Keratinocyte (primary cell): ENCODE measurements around the gene CHCHD6.

Experiments
- EZH2 ChIP-seq: IDR thresholded peaks from one replicate; pipeline ENCODE4 v1.6.1; 2012; ENCODE audit warnings: inconsistent platforms, mild to moderate bottlenecking, low read length, moderate library complexity
- TF ChIP-seq, protein P1 (sequence below), 3 experiments: IDR thresholded peaks in 1 of 3; conservative IDR thresholded peaks in 1 of 3; optimal IDR thresholded peaks in 1 of 3; 2 replicates in 2 of 3; 3 replicates in 1 of 3; pipeline versions ENCODE3 to v1.5.1; 2011; ENCODE audit warnings: low read length in 3 of 3, mild to moderate bottlenecking in 3 of 3, moderate library complexity in 2 of 3, control low read depth in 1 of 3, inconsistent platforms in 1 of 3; ENCODE audit not compliant: insufficient read depth in 2 of 3; ENCODE audit errors: extremely low read depth in 1 of 3

DNA sequence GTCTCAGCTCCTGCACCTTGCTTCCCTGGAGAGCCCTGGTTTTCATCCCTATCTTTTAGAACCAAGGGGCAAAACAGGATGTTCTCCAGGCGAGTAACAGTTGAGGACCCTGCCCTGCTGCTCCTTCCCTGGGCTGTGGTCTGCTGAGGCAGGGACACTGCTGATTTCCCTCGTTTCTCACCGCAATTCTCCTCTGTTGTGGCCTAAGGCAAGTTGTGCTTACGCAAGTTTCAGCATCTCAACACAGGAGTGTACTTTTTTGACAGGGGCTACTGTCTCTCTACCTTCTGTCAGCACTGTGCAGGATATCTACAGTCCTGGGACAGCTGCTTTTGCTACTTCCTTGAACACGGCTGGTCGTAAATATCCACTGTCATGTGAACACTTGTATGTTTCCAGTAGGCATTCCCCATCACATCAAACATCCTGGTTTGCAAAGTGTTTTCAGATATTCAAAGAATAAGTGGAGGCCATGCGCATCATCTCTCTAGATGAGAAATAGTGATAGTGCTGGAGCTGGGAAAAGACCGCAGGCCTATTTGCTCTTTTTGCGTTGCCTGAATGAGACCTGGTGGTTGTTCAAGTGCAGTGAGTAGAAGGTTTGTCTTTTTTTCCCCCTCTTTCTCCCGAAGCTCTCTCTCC lies 168.8 kb downstream of the CHCHD6 start:
- no peak for TF ChIP-seq EZH2
- TF ChIP-seq, protein P1, sequence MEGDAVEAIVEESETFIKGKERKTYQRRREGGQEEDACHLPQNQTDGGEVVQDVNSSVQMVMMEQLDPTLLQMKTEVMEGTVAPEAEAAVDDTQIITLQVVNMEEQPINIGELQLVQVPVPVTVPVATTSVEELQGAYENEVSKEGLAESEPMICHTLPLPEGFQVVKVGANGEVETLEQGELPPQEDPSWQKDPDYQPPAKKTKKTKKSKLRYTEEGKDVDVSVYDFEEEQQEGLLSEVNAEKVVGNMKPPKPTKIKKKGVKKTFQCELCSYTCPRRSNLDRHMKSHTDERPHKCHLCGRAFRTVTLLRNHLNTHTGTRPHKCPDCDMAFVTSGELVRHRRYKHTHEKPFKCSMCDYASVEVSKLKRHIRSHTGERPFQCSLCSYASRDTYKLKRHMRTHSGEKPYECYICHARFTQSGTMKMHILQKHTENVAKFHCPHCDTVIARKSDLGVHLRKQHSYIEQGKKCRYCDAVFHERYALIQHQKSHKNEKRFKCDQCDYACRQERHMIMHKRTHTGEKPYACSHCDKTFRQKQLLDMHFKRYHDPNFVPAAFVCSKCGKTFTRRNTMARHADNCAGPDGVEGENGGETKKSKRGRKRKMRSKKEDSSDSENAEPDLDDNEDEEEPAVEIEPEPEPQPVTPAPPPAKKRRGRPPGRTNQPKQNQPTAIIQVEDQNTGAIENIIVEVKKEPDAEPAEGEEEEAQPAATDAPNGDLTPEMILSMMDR (optimal IDR thresholded peaks at IDR 0.05 in 1 of 3, IDR thresholded peaks at IDR 0.05 in 1 of 3, conservative IDR thresholded peaks at IDR 0.05 in 1 of 3; ENCODE audit: extremely low read depth in 1 of 3, insufficient read depth in 2 of 3, low read length in 3 of 3): no peak
